Measurements from ENCODE around the gene CRIP1.

DNA sequence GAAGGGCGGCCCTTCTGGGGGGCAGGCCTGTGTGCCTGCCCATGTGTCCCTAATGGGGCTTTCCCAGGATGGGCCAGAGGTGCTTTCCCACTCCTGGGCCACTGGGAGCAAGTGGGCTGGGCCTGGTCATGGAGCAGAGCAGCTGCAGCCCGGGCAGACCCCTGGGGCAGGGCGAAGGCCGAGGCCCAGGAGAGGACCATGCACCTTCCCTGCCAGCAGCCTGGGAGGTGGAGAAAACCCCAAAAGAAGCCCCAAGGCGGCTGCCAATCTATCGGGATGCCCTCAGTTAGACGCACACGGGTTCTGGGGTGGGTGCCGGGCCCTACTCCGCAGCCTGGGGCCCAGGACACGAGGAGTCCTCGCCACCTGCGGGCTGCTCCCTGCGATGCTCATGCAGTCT is 28.1 kb upstream of the CRIP1 start:
- TF ChIP-seq, protein P1, sequence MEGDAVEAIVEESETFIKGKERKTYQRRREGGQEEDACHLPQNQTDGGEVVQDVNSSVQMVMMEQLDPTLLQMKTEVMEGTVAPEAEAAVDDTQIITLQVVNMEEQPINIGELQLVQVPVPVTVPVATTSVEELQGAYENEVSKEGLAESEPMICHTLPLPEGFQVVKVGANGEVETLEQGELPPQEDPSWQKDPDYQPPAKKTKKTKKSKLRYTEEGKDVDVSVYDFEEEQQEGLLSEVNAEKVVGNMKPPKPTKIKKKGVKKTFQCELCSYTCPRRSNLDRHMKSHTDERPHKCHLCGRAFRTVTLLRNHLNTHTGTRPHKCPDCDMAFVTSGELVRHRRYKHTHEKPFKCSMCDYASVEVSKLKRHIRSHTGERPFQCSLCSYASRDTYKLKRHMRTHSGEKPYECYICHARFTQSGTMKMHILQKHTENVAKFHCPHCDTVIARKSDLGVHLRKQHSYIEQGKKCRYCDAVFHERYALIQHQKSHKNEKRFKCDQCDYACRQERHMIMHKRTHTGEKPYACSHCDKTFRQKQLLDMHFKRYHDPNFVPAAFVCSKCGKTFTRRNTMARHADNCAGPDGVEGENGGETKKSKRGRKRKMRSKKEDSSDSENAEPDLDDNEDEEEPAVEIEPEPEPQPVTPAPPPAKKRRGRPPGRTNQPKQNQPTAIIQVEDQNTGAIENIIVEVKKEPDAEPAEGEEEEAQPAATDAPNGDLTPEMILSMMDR (IDR thresholded peaks at IDR 0.05) = no peak
- TF ChIP-seq POLR2A (IDR thresholded peaks at IDR 0.05; ENCODE audit: low read depth) = no peak
- TF ChIP-seq POLR2AphosphoS5 (IDR thresholded peaks at IDR 0.05) = no peak
